Stimulated activated CD4-positive, alpha-beta T cell treated with anti-CD3 and anti-CD28 coated beads, Interleukin-12 subunit alpha, Interleukin-12 subunit beta, amount 100 ng/mL, for 24 hours (primary cell): ENCODE results near the gene GTF3A.

Source experiments
- DNase-seq, 2 experiments: peaks; one replicate each; pipeline ENCODE4 v3.0.0-alpha.2; 2020; ENCODE audit warnings: low read depth in 2 of 2

The GTF3A gene

DNA sequence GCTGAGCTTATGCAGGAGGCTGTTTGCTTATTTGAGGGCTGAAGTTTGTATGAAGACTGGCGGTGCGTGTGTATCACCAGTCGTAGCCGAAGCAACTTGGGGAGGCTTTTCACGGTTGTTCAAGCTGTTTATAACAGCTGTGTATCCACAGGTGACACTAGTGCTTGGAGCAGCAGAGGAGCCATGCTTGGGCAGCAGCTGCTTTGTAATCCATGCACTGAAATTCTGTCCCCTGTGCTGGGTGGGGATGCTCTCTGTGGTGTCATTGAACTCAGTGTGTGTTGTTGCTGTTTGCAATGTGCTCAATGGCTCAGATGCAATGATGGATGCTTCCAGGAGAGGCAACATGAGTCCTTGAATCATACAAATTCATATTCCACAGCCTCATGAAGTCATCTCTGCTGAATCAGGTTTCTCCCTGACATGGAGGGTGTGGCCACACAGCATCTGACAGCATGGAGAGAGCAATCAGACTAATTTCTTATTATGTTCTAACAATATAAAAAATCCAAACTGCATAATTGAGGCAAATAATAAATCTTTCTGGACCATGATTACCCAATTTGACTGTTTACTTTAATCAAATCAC lies 18.8 kb upstream of the GTF3A start:
- DNase-seq: no peak

DNA sequence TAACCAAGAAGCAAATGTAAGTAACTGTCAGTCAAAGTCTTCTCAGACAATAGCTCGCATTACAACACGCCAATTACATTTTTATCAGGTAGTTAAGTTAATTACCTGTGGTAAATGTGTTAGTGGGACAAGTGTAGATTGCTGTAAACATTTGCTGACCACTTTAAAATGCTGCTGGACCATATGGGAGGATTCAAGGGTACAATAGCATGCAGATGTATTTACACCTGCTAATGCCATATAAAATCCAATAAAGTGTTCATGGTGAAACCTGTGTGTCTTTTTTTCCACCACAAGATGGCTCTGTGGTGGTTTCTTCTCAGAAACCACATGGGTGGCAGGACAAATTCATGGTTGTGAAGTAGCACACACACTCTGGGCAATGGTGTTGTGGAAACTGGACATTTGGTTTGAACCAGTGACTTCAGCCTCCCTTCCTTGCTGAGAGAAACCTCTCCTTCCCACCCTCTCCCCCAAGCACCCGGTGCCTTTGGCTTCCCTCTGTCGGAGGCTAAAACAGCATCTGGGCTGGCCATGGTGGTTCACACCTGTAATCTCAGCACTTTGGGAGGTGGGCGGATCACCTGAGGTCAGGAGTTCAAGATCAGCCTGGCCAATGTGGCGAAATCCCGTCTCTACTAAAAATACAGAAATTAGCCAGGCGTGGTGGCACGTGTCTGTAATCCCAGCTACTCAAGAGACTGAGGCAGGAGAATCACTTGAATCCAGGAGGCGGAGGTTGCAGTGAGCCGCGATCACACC lies 18.1 kb upstream of the GTF3A start:
- no peak for DNase-seq

DNA sequence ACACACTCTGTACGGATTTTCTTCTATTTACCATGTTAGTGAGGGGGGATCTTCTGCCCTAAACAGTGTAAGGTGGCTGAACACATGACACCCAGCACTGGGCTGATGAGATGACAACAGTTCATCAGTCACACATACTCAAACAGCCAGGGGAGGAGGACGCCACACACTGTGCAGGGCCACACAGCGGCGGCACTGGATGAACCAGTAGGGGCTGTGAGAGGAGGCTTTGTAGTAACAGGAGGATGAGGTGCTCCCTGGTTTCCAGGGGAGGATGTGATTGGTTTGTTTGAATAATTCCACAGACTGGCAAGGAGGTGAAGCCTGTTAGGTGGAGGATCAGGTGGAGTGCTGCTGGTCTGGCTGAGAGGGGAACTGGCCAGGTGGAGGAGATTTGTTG lies 16.3 kb upstream of the GTF3A start:
- DNase-seq: no peak

DNA sequence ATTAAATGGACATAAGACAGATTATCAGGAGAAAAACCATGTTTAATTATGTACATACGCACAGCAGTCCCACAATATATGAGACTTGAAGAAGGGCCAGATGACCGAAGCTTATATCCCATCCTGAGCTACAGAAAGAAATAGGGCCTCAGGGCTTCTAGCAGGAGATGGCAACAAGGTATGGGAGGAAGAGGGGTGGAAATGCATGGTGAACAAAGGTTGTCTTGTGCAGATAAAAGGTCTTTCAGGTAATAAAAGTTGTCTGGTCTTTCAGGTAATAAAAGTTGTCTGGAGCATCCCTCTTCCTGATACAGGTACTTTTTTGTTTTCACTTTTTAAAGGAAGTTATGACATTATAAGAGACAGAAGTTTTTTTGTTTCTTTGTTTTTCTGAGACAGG lies 15.4 kb upstream of the GTF3A start:
- no peak for DNase-seq

DNA sequence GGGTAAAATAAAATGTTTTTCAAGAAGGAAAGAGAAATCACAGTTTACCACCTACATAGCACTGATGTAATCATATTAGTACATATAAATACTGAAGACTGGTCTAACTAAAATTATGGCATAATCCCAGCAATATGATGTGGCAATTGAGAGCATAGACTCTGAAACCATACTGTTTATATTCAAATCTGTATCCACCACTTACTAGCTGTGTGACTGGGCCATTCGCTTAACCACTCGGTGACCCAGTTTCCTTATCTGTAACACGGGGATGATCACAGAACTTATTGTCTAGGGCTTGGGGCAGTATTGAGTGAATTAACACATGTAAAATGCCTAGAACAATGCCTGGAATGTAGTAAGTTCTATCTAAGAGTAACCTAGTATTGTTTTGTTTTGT lies 13.1 kb upstream of the GTF3A start:
- no peak for DNase-seq

DNA sequence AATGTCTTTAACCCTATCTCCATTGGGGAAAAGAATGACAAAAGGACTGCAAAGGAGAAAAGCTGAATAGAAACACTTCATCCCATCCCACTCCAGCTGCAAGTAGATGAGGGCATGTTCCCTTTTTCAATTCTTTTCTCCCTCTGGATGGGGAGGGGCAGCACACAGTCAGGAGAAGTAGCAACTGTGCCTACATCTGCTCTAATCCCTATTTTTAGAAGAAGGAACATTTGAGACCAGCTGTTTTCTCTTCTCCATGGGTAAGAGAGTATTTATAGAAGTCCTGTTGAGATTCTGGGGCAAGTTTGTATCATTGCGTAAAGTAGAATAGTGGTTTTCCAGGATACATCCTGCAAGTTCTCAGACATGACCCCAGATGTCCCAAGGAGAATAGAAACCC lies 9.3 kb upstream of the GTF3A start:
- no peak for DNase-seq

DNA sequence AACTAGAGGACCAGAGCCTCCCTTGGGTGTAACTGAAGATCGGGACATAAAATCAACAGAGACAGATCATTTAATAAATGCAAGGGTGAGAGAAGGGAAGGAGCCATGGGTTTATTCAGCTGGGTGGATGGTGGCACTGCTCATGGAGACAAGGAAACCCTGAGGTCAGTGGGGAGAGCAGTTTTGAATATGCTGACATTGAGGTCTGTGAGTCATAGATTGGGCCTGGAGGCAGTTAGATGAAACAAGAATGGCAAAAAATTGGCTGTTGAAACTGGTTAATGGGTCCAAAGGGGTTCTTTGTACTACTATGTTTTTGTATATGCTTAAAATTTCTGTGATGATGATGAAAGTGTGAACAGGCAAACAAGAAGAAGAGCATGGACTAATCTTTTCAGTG lies 5.1 kb upstream of the GTF3A start:
- DNase-seq: no peak

DNA sequence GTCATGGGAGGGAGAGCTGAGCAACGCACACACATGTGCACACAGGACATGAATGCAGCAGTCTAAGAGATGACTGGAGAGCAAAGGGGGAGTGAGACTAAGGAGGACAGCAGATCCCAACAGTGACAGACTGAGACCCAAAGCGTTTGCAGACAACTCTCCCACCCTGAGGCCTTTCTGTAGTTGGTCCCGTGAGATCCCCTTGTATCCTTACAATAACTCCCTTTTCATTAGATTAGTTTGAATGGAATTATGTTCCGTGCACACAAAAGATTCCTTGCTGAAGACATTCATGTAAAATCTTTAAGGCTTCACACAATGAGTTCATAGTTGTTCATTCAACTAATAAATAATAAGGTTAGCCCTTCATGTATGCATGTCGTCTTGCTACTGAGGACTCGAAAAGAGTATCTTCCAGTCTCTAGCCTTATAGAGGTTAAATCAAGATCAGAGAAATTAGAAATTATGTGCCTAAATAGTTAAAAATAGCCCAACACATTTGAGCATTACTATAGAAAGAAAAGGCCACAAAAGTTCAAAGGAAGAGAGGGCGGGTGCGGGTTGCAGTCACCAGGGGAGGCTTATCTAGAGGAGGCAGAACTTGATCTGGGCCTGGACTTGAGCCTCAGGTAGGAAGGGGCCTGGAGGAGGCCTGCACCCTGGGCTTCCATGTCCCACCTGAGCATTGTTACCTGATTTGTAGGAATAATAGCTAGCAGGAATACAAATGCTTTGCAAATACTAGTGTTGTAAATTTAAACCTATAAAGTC lies 3.1 kb upstream of the GTF3A start:
- no peak for DNase-seq

DNA sequence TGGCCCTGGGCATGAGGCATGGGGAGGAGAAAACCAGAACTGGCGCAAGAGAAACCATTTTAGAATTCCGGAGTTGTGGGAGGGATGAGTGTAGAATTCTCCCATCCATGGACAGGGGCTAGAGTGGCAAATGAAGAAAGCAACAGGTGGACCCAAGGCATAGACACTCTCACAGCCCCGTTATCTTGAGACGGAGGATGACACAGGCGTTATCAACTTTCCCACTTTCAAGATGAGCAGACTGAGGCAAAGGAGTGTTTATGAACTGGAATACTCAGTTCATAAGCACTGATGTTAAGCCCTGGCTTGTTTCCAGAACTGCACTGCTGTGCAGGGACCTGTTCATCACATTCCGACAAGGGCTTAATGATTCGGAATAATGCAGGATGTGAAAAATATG lies 1.1 kb upstream of the GTF3A start:
- no peak for DNase-seq

DNA sequence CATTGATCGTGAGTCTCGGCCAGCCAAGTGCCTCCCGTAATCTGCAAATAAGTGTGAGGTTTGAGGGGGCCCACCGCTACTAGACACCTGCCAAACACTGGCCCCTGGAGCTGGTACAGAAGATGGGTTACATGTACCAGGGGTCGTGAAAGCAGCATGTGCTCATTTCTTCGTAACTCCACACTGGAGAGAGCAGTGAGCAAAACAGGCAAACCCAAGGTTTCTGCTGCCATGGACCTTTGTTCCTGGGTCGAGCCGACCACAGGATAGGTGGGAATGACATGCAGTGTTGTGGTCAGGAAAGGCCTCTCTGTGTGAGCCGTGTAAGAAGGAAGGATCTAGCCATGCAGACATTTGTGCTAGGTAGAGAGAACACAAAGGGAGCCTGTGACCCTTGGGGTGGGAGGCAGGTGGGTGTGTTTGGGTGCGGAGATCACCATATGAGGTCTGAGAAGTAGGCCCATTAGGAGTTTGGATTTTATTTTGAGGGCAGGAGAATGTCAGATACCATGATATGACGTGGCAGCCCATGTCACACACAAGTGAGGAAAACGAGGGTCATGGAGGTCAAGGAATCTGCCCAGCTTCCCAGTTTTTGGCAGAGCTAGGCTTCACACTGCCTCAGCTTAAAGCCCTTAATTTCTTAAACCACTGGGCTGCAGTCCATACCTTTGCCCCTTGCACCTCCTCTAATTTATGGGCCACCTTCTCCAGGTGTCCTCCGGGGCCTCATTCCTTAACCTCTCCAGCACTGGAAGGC lies 919 bp downstream of the GTF3A start:
- DNase-seq: no peak

DNA sequence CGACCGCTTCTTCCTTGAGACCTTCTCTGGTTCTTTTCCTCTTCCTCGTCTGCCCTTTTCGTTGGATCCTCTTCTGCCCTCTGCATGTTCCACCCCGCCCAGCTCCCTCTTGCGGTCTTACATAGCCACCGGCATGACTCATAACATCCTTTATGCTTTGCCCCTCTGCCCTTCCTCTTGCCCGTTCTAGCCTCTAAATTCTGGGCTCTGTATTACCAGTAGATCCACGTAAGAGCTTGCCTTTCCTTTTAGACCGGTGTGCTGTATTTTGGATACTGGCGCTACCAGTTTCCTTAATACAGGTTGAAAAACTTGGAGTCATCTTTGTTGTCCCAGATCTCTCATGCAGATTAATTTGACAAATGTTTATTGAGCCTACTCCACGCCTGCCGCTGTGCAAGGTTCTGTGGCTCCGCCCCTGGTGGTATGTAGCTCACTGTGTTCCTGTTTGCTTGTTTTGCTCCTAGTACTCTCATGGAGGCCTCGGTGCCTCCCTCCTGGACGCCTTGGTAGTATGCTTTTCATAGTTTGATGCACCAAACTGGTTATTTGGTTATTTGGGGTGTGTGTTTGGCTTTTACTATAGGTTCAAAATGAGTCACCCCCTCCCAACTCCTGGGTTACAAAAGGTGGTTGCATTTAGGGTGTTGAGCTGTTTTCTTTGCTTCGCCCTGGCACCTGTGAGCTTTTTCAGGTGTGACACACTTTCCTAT lies 1.7 kb downstream of the GTF3A start:
- DNase-seq: peak; percentile 45 to 60

DNA sequence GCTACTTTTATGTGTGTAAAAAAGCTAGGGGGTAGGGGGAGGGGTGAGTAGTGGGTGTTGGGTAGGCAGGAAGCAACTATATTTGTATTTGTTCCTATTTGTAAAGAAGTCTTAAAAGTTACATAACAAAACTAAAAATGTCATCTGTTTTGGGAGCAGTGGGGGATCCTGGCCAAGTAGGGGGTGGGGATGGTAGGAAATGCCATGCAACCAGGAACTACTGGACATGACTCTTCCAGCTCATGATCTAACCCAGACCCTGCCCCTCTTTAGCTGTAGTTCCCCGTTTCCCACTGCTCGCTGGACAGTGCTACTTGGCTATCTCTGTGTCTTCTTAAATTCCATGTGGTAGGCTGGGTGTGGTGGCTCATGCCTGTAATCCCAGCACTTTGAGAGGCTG lies 3.2 kb downstream of the GTF3A start:
- DNase-seq: no peak

DNA sequence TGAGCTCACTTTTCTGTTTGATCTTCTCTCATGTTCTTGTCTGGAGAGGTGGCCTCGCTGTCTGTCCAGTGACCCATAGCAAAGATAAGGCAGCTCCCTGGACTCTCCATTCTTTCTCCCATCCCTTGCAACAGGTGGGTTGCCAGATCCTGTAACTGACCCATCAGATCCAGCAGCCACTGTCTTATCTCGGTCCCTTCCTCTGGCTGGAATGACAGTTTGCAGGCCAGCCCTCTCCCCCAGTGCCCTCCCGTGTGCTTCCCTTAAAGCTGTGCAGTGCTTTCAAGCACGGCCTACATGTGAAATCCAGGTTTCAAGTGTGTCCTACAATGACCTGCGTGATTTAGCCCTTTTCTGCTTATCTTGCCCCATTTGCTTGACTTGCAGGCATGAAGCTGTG lies 3.7 kb downstream of the GTF3A start:
- no peak for DNase-seq

DNA sequence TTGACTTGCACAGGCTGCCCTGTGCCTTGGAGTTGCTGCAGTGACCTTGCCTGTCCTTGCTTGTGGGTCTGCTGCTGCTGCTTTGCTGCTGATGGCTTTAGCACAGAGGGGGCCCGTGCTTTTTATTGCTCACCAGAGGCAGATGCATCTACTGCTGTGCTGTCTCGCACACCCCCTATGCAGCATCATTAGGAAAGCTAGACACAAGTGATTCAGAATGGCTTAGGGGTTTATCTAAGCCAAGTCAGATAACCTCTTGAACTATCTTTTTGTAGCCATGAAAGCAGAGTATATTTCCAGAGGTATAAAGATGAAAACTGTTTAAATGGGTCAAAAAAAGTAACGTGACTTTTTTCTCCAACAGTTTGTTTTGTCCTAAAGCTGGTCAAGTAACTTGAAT lies 7.8 kb downstream of the GTF3A start:
- DNase-seq: no peak

DNA sequence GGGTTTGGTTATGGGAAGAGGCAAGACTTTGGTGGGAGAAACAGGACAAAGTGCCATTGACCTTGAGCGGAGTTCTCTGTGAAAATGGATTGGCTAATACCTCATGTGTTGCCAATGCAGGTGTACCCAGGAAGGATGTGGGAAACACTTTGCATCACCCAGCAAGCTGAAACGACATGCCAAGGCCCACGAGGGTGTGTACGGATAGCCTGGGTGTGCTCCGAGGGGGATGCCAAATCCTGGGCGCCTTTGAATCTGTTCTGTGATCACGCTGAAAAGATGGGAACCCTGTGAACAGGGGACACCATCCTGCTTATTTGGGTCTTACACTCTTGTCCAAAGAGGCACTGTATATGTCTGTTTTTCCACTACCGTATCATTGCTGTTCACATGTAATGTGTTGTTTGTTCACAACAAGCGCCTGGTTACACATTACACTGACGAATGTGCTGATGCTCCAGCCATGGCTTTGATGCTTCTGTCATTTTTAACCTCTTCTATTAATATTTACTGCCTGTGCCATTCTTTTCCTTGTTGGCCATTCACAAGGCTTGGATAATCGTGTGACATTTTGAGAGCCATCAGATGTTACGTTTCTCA lies 8.3 kb downstream of the GTF3A start:
- DNase-seq: no peak

DNA sequence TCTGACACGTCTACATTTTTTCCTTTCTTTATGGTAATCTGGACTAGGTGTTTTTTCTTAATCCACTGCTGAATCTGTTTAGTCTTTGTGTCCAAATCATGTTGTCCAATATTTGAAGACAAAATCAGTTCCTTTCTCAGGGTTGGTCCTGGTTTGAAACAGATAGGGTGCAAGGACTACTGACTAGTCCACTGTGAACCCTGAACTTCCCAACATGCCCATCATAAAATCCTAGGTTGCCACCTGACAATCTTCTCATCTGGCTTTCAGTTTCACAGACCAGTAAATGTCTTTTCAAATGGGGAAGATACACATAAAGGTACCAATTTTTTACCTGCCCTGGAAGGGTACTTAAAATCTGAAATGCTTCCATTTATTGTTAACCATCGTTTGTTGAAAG lies 12.7 kb downstream of the GTF3A start:
- DNase-seq: no peak

DNA sequence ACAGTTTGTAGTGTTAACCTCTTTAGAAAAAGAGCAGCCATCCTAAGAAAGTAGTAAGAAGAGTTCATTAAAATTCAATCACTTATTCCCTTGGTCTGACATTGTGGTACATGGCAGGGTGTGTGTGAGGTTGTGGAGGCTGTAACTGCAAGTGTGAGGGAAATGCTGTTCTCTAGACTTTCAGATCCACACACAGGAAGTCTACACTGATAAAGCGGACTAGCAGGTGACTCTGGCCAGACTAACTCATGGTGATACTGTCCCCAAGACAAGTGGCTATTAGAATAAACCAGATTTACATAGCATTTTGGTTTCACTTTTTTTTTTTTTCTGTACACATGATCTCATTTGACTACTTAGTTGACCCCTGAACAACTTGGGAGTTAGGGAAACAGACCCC lies 16.0 kb downstream of the GTF3A start:
- DNase-seq: no peak

DNA sequence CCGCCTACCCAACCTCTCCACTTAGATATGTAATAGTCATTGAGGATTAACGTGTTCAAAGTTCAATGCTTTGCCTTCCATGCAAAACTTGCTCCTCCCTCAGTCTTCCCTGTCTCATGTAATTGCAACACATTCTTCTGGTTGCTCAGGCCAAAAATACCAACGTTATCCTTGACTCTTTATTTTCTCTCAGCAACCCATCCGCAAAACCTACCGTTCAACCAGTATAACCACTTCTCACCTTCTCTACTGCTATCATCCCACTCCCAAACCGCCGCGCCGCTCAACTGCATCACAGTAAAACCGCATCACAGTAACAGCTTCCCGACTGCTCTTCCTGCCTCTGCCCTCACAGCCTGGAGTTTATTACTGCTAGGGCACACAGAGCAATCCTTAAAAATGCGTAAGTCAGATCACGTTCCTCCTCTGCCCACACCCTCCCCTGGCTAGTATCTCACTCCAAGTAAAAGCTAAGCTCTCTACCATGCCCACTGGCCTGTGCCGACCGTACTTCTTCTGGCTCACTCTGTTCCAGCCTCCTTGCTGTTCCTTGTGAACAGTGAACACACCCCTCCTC lies 17.7 kb downstream of the GTF3A start:
- no peak for DNase-seq

DNA sequence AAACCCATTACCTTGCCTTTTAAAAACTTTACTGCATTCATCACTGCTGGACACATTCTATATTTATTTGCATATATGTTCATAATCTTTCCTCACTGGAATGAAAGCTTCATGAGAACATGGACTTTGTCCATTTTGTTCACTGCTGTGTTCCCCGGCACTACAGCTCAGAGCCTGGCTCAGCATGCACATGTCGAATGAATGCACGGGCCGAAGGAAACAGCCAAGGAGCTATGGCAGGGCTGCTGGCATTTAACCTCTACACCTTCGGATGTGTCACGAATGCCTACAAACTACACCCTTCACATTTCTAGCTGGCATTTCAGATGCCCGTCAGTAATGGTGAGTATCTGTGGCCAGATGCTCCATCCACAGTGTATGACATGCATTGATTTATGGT lies 18.4 kb downstream of the GTF3A start:
- DNase-seq: no peak

DNA sequence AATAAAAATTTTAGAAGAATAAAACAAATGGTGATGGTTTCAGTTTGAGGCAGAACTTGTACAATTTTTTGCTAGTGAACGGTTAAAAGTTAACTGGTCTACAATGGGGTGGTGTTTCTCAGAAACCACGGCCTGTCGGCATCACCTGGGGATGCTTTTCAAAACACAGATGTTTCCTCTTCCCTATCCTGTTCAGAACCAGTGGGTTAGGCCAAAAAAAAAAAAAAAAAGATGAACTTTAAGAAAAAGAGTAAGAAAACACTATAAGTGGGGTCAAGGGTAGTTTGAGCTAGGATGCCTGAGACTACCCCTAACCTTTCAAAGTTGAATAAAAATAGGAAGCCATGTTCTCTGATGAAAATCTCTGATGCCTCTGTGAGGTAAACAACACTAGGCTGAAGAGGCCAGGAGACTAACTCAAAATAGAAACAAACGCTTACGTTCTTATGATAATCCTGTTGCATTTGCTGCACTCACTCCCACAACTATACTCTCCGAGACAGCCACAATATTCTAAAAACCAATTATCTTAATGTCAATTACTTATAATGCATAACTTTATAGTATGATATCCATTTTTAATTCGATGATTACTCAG lies 22.7 kb downstream of the GTF3A start:
- no peak for DNase-seq

DNA sequence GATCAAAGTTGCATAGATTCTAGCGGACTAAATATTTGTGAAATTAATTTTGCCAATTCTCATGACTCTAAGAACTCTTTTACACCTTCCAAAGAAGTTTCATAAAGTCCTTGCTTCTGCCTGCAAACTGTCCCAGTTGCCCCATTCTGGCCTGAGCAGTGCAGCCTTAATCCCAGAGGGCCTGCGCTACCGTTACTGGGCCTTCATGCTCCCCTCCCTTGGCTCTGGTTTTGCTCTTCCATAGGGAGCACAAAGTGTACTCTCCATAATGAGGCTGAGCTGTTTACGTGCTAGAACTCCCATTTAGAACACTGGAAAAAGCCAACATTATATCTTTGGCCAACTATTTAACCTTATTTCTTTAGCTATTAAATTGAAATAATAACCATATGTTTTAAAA lies 23.9 kb downstream of the GTF3A start:
- DNase-seq: no peak
